WTC11 (cell line): ENCODE results near the gene STIP1. TPM values are rescaled to one million over a fixed set of nuclear protein-coding genes. Genes with fewer than 3 reads are reported as not detected.

Experiments used
- ATAC-seq: fragments of 200-7000 bp; cut with Tn5 transposase; 2 replicates; pipeline ENCODE4 v1.10.0; 2021; ENCODE audit warnings: mild to moderate bottlenecking, moderate library complexity
- CTCF ChIA-PET: fragments of 300-600 bp; sonication (Branson Sonifier 250); formaldehyde crosslinking; loops from one replicate; lab custom pipeline; 2021; ENCODE audit warnings: antibody characterized with exemption; lab: Charles Lee
- POLR2A ChIA-PET: fragments of 350-600 bp; sonication (Branson Sonifier 250); formaldehyde crosslinking; loops from one replicate; lab custom pipeline; 2021; ENCODE audit warnings: antibody characterized with exemption; lab: Charles Lee
- DNase-seq: peaks from one replicate; pipeline ENCODE4 v3.0.0; 2021; ENCODE audit warnings: low spot score
- H3K27ac Mint-ChIP-seq: 2 replicates; pipeline ENCODE4 v1.8.0; 2021; ENCODE audit warnings: mixed read lengths
- H3K27me3 Mint-ChIP-seq: 2 replicates; pipeline ENCODE4 v1.8.0; 2021; ENCODE audit warnings: low read depth, mild to moderate bottlenecking, moderate library complexity, mixed read lengths
- H3K36me3 Mint-ChIP-seq: 2 replicates; pipeline ENCODE4 v1.8.0; 2021; ENCODE audit warnings: mixed read lengths
- H3K4me1 Mint-ChIP-seq: 2 replicates; pipeline ENCODE4 v1.8.0; 2022; ENCODE audit warnings: mixed read lengths
- H3K4me3 Mint-ChIP-seq: 2 replicates; pipeline ENCODE4 v1.8.0; 2021; ENCODE audit warnings: mild to moderate bottlenecking, moderate library complexity, mixed read lengths
- H3K9me3 Mint-ChIP-seq: 2 replicates; pipeline ENCODE4 v1.8.0; 2021; ENCODE audit warnings: mixed read lengths
- CREM ChIP-seq: sonication (generic); formaldehyde crosslinking; IDR thresholded peaks from 2 replicates; pipeline ENCODE4 v1.8.1; 2022; ENCODE audit warnings: mild to moderate bottlenecking, missing genetic modification reagents, moderate library complexity
- E2F1 ChIP-seq: sonication (generic); formaldehyde crosslinking; IDR thresholded peaks from 2 replicates; pipeline ENCODE4 v1.8.0; 2022; ENCODE audit warnings: mild to moderate bottlenecking, missing genetic modification reagents
- E2F5 ChIP-seq: sonication (generic); formaldehyde crosslinking; IDR thresholded peaks from 2 replicates; pipeline ENCODE4 v1.8.1; 2022; ENCODE audit warnings: mild to moderate bottlenecking, moderate library complexity, missing genetic modification reagents
- FOXJ3 ChIP-seq: sonication (generic); formaldehyde crosslinking; IDR thresholded peaks from 2 replicates; pipeline ENCODE4 v1.9.0; 2021; ENCODE audit warnings: missing genetic modification reagents, mild to moderate bottlenecking, borderline replicate concordance
- GRHL2 ChIP-seq: fragments of 250-450 bp; sonication (Bioruptor Pico); IDR thresholded peaks from 2 replicates; pipeline ENCODE4 v1.8.0; 2022; ENCODE audit warnings: mild to moderate bottlenecking, moderate library complexity; ENCODE audit not compliant: insufficient replicate concordance, severe bottlenecking
- MAX ChIP-seq: sonication (generic); formaldehyde crosslinking; IDR thresholded peaks from 2 replicates; pipeline ENCODE4 v1.8.0; 2022; ENCODE audit warnings: mild to moderate bottlenecking, missing genetic modification reagents
- SMAD3 ChIP-seq: sonication (generic); formaldehyde crosslinking; IDR thresholded peaks from 2 replicates; pipeline ENCODE4 v1.8.0; 2022; ENCODE audit warnings: missing genetic modification reagents, mild to moderate bottlenecking, borderline replicate concordance
- SMAD4 ChIP-seq: sonication (generic); formaldehyde crosslinking; IDR thresholded peaks from 2 replicates; pipeline ENCODE4 v1.8.0; 2022; ENCODE audit warnings: mild to moderate bottlenecking, missing genetic modification reagents
- SP1 ChIP-seq: sonication (generic); formaldehyde crosslinking; conservative IDR thresholded peaks from 2 replicates; pipeline ENCODE4 v1.8.1; 2022; ENCODE audit warnings: missing genetic modification reagents
- TEAD4 ChIP-seq: sonication (generic); formaldehyde crosslinking; IDR thresholded peaks from 2 replicates; pipeline ENCODE4 v1.8.0; 2022; ENCODE audit warnings: mild to moderate bottlenecking, missing genetic modification reagents
- ZNF121 ChIP-seq: sonication (generic); formaldehyde crosslinking; IDR thresholded peaks from 2 replicates; pipeline ENCODE4 v1.8.0; 2023; ENCODE audit warnings: missing genetic modification reagents
- ZNF138 ChIP-seq: sonication (generic); formaldehyde crosslinking; conservative IDR thresholded peaks from 2 replicates; pipeline ENCODE4 v1.8.1; 2022; ENCODE audit warnings: mild to moderate bottlenecking, moderate library complexity, missing genetic modification reagents
- ZNF423 ChIP-seq: fragments of 250-450 bp; sonication (Bioruptor Pico); IDR thresholded peaks from 2 replicates; pipeline ENCODE4 v2.1.2; 2022; ENCODE audit warnings: mild to moderate bottlenecking, moderate library complexity
- ZNF425 ChIP-seq: fragments of 250-450 bp; sonication (Bioruptor Pico); conservative IDR thresholded peaks from 2 replicates; pipeline ENCODE4 v1.9.0; 2021; ENCODE audit warnings: mild to moderate bottlenecking
- total RNA-seq: library from RNA; stranded (reverse); gene quantifications from 3 replicates; pipeline ENCODE4 v1.2.3, GENCODE V29; 2021
- TF ChIP-seq, protein P1 (sequence below): sonication (generic); formaldehyde crosslinking; IDR thresholded peaks from 2 replicates; pipeline ENCODE4 v1.8.1; 2022; ENCODE audit warnings: missing genetic modification reagents, borderline replicate concordance
- TF ChIP-seq, protein P2 (sequence below): fragments of 200-600 bp; IDR thresholded peaks from 2 replicates; pipeline ENCODE4 v1.8.0; 2022; ENCODE audit warnings: antibody characterized with exemption
- TF ChIP-seq, protein P3 (sequence below): sonication (generic); formaldehyde crosslinking; IDR thresholded peaks from 2 replicates; pipeline ENCODE4 v1.8.1; 2023; ENCODE audit warnings: mild to moderate bottlenecking, moderate library complexity, missing genetic modification reagents
- TF ChIP-seq, protein P4 (sequence below): sonication (generic); formaldehyde crosslinking; IDR thresholded peaks from 2 replicates; pipeline ENCODE4 v1.8.0; 2023; ENCODE audit warnings: mild to moderate bottlenecking, missing genetic modification reagents

The STIP1 gene
- total RNA-seq, 1 experiment from 2014 or later = 296 TPM

GRCh38 chr11:64251753-64252002 lies 65.7 kb downstream of the STIP1 start:
- H3K36me3 Mint-ChIP-seq = peaks cover 2% of the 10 kb centered on the region
- no peak for TF ChIP-seq E2F1 (CRISPR knock-in tag)
- TF ChIP-seq, protein P1, sequence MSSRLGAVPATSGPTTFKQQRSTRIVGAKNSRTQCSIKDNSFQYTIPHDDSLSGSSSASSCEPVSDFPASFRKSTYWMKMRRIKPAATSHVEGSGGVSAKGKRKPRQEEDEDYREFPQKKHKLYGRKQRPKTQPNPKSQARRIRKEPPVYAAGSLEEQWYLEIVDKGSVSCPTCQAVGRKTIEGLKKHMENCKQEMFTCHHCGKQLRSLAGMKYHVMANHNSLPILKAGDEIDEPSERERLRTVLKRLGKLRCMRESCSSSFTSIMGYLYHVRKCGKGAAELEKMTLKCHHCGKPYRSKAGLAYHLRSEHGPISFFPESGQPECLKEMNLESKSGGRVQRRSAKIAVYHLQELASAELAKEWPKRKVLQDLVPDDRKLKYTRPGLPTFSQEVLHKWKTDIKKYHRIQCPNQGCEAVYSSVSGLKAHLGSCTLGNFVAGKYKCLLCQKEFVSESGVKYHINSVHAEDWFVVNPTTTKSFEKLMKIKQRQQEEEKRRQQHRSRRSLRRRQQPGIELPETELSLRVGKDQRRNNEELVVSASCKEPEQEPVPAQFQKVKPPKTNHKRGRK (CRISPR knock-in tag) = no peak
- no peak for TF ChIP-seq SMAD4
- TF ChIP-seq E2F5 = no peak
- TF ChIP-seq ZNF425 = no peak
- no peak for TF ChIP-seq ZNF423 (CRISPR knock-in tag)
- TF ChIP-seq CREM = no peak
- no peak for TF ChIP-seq TEAD4 (CRISPR knock-in tag)
- no peak for TF ChIP-seq FOXJ3 (CRISPR knock-in tag)
- no peak for TF ChIP-seq SMAD3 (CRISPR knock-in tag)
- no peak for TF ChIP-seq ZNF138 (CRISPR knock-in tag)
- no peak for TF ChIP-seq GRHL2 (CRISPR knock-in tag)
- DNase-seq = no peak
- ATAC-seq = no peak
- ChIA-PET POLR2A (interaction anchor here (0.6 to 3.7 kb wide), 6 partner anchors 10 to 35 kb away, joined by 3 to 25 read pairs (median 6); partner anchors contain the start of genes NUDT22 and TRPT1), CTCF (interaction anchor here (0.5 to 5.3 kb wide), 22 partner anchors 9 to 379 kb away, joined by 3 to 75 read pairs (median 14); partner anchors contain the start of genes CATSPERZ, CCDC88B, DNAJC4 and ESRRA)
- peak overlapping the region; percentile 90 for H3K4me3 Mint-ChIP-seq
- H3K27me3 Mint-ChIP-seq = no peaks in the 10 kb centered on the region
- no peaks in the 10 kb centered on the region for H3K9me3 Mint-ChIP-seq
- H3K4me1 Mint-ChIP-seq = peaks cover 42% of the 10 kb centered on the region
- peak overlapping the region; percentile 45; the same call in 1 of the 2 replicates for H3K27ac Mint-ChIP-seq

DNA sequence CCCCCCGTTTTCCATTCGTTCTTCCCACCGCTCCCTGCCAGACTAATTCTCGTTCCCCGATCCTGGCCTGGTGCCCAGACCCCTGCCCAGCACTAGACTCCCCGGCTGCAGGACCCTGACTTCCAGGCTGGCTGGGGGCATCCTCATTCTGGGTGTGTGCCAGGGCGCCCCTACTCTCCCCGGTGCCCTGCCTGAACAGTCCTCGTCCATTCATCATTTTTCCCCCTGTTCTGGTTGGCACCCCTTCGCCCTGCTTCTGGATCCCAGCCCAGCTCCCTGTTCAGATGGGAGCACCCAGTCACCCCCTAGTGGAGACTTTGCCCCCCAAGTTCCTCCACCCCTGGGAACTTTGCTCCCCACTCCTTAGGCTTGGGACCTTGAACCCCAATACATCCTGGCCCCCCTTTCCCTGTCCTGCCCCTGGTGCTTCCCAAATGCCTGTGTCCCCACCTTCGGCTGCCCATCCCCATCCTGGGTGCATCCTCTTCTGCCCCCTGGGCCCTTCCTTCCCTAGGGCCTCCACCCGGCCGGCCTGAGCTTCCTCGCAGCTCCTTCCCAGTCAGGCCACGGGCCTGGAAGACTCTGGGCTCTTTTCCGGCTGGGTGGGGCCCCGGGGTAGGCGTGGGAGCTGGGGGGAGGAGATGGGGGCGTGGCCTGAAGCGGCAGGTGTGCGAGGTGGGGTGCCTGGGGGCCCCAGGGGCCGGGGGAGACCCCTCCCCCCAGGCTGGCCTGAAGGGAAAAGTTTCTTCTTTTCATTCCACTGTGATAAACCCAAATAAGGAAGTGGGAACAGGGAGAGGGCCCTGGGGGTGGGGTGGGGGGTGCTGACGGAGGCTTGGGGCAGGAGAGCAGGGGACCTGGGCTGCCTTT lies 66.3 kb downstream of the STIP1 start:
- peaks cover 42% of the 10 kb centered on the region for H3K4me1 Mint-ChIP-seq
- no peaks in the 10 kb centered on the region for H3K27me3 Mint-ChIP-seq
- CTCF ChIA-PET = interaction anchor here (0.5 to 5.3 kb wide), 22 partner anchors 10 to 1519 kb away, joined by 3 to 75 read pairs (median 12); partner anchors contain the start of genes CATSPERZ, CCDC88B, DNAJC4 and ESRRA
- H3K4me3 Mint-ChIP-seq = peak overlapping the region; percentile 90
- POLR2A ChIA-PET = interaction anchor here (0.6 to 3.7 kb wide), 10 partner anchors 9 to 52 kb away, joined by 3 to 25 read pairs (median 4); partner anchors contain the start of genes FKBP2, NUDT22 and TRPT1
- DNase-seq = peak; percentile 67
- H3K27ac Mint-ChIP-seq = peak overlapping the region; percentile 45
- peaks cover 3% of the 10 kb centered on the region for H3K36me3 Mint-ChIP-seq
- ATAC-seq = no peak
- no peaks in the 10 kb centered on the region for H3K9me3 Mint-ChIP-seq
- no peak for TF ChIP-seq ZNF121
- TF ChIP-seq, protein P2, sequence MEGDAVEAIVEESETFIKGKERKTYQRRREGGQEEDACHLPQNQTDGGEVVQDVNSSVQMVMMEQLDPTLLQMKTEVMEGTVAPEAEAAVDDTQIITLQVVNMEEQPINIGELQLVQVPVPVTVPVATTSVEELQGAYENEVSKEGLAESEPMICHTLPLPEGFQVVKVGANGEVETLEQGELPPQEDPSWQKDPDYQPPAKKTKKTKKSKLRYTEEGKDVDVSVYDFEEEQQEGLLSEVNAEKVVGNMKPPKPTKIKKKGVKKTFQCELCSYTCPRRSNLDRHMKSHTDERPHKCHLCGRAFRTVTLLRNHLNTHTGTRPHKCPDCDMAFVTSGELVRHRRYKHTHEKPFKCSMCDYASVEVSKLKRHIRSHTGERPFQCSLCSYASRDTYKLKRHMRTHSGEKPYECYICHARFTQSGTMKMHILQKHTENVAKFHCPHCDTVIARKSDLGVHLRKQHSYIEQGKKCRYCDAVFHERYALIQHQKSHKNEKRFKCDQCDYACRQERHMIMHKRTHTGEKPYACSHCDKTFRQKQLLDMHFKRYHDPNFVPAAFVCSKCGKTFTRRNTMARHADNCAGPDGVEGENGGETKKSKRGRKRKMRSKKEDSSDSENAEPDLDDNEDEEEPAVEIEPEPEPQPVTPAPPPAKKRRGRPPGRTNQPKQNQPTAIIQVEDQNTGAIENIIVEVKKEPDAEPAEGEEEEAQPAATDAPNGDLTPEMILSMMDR = peak; percentile 23; the same call in 1 of the 2 replicates
- peak; percentile 58 for TF ChIP-seq SP1
- TF ChIP-seq, protein P3, sequence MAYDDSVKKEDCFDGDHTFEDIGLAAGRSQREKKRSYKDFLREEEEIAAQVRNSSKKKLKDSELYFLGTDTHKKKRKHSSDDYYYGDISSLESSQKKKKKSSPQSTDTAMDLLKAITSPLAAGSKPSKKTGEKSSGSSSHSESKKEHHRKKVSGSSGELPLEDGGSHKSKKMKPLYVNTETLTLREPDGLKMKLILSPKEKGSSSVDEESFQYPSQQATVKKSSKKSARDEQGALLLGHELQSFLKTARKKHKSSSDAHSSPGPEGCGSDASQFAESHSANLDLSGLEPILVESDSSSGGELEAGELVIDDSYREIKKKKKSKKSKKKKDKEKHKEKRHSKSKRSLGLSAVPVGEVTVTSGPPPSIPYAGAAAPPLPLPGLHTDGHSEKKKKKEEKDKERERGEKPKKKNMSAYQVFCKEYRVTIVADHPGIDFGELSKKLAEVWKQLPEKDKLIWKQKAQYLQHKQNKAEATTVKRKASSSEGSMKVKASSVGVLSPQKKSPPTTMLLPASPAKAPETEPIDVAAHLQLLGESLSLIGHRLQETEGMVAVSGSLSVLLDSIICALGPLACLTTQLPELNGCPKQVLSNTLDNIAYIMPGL (CRISPR knock-in tag) = 0 out of 2 replicates have a peak, but pooled peaks have one; percentile 53
- TF ChIP-seq, protein P4, sequence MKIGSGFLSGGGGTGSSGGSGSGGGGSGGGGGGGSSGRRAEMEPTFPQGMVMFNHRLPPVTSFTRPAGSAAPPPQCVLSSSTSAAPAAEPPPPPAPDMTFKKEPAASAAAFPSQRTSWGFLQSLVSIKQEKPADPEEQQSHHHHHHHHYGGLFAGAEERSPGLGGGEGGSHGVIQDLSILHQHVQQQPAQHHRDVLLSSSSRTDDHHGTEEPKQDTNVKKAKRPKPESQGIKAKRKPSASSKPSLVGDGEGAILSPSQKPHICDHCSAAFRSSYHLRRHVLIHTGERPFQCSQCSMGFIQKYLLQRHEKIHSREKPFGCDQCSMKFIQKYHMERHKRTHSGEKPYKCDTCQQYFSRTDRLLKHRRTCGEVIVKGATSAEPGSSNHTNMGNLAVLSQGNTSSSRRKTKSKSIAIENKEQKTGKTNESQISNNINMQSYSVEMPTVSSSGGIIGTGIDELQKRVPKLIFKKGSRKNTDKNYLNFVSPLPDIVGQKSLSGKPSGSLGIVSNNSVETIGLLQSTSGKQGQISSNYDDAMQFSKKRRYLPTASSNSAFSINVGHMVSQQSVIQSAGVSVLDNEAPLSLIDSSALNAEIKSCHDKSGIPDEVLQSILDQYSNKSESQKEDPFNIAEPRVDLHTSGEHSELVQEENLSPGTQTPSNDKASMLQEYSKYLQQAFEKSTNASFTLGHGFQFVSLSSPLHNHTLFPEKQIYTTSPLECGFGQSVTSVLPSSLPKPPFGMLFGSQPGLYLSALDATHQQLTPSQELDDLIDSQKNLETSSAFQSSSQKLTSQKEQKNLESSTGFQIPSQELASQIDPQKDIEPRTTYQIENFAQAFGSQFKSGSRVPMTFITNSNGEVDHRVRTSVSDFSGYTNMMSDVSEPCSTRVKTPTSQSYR (CRISPR knock-in tag) = 0 out of 2 replicates have a peak, but pooled peaks have one; percentile 33
- no peak for TF ChIP-seq GRHL2 (CRISPR knock-in tag)
- 0 out of 2 replicates have a peak, but pooled peaks have one; percentile 49 for TF ChIP-seq E2F5
- 0 out of 2 replicates have a peak, but pooled peaks have one; percentile 15 for TF ChIP-seq MAX (CRISPR knock-in tag)
